Measurements from ENCODE around the gene ELOVL2. TPM values are rescaled to one million over a fixed set of nuclear protein-coding genes. Genes with fewer than 3 reads are reported as not detected.

ELOVL2 gene
- total RNA-seq, 1 experiment from 2014 or later = 12.7 TPM

DNA sequence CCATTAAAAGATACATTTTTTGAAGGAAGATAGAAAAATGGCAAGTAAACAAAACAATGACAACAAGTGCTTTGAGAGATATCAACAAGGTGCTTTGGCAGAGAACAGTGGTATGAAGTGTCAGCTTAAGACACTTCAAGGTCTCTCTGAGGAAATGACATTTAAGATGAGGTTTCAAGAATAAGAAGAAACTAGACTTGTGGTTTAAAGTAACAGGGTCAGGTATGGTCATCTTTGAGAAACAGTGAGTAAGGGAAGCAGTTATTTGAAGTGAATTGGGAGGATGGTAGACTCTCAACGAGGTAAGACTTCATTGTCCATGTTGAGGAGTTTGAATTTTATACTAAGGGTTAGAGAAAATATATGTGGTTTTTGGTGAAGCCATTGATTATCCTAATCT, 79.4 kb downstream of the ELOVL2 start:
- BruUV-seq (replicated peaks) = no TSS peak
- Histone ChIP-seq H3K27ac (ENCODE audit: low read depth, low read length, poor library complexity, severe bottlenecking) (no peak overlapping the region), H3K9me3 (ENCODE audit: low read depth, low read length, poor library complexity, severe bottlenecking) (no peaks in the 10 kb centered on the region), H3K36me3 (ENCODE audit: insufficient read depth, low read length, poor library complexity, severe bottlenecking) (no peaks in the 10 kb centered on the region), H3K27me3 (replicated peaks; ENCODE audit: insufficient read depth, low read depth, low read length, poor library complexity) (no peaks in the 10 kb centered on the region), H3K4me3 (ENCODE audit: low read depth, low read length, poor library complexity, severe bottlenecking) (no peak overlapping the region), H3K4me1 (ENCODE audit: insufficient read depth, low read length, poor library complexity, severe bottlenecking) (no peaks in the 10 kb centered on the region)
- DNase-seq (ENCODE audit: low spot score) = no peak
- ChIA-PET POLR2A (ENCODE audit: low non-redundant PET) (no interaction called here), CTCF (no interaction called here)
- TF ChIP-seq, protein P1, sequence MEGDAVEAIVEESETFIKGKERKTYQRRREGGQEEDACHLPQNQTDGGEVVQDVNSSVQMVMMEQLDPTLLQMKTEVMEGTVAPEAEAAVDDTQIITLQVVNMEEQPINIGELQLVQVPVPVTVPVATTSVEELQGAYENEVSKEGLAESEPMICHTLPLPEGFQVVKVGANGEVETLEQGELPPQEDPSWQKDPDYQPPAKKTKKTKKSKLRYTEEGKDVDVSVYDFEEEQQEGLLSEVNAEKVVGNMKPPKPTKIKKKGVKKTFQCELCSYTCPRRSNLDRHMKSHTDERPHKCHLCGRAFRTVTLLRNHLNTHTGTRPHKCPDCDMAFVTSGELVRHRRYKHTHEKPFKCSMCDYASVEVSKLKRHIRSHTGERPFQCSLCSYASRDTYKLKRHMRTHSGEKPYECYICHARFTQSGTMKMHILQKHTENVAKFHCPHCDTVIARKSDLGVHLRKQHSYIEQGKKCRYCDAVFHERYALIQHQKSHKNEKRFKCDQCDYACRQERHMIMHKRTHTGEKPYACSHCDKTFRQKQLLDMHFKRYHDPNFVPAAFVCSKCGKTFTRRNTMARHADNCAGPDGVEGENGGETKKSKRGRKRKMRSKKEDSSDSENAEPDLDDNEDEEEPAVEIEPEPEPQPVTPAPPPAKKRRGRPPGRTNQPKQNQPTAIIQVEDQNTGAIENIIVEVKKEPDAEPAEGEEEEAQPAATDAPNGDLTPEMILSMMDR (conservative IDR thresholded peaks at IDR 0.05; ENCODE audit: low read depth, low read length) = no peak
- no peak for TF ChIP-seq EZH2 (IDR thresholded peaks at IDR 0.05; ENCODE audit: borderline replicate concordance, low read depth, low read length, poor library complexity, severe bottlenecking)
- intact Hi-C loops (cut with micrococcal nuclease; ENCODE audit: unreplicated experiment) = no loop called here

DNA sequence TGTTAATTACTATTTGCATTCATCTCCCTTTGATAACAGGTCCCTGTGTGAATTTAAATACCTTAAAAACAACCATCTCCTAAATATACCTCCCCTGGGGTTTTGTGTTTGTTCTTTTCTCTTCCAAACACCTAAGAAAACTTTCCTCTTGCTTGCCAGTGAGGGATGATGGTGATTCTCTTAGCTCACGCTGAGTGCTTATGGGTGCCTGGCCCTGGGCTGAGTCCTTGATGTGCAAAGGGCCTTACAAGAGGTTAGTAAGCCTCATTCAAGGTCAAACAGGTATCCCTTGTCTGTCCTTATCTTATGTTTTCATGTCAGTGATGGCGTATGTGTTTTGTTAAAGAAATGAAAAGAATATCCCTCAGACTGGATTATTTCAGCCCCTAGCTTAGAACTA, 81.0 kb downstream of the ELOVL2 start:
- no peak for TF ChIP-seq EZH2 (IDR thresholded peaks at IDR 0.05; ENCODE audit: borderline replicate concordance, low read depth, low read length, poor library complexity, severe bottlenecking)
- DNase-seq (ENCODE audit: low spot score) = no peak
- BruUV-seq (replicated peaks) = no TSS peak
- no peak overlapping the region for H3K4me3 ChIP-seq (ENCODE audit: low read depth, low read length, poor library complexity, severe bottlenecking)
- H3K36me3 ChIP-seq (ENCODE audit: insufficient read depth, low read length, poor library complexity, severe bottlenecking) = no peaks in the 10 kb centered on the region
- no peaks in the 10 kb centered on the region for H3K9me3 ChIP-seq (ENCODE audit: low read depth, low read length, poor library complexity, severe bottlenecking)
- CTCF ChIA-PET = no interaction called here
- H3K27me3 ChIP-seq (replicated peaks; ENCODE audit: insufficient read depth, low read depth, low read length, poor library complexity) = no peaks in the 10 kb centered on the region
- POLR2A ChIA-PET (ENCODE audit: low non-redundant PET) = no interaction called here
- intact Hi-C loops (cut with micrococcal nuclease; ENCODE audit: unreplicated experiment) = no loop called here
- no peak overlapping the region for H3K27ac ChIP-seq (ENCODE audit: low read depth, low read length, poor library complexity, severe bottlenecking)
- H3K4me1 ChIP-seq (ENCODE audit: insufficient read depth, low read length, poor library complexity, severe bottlenecking) = no peaks in the 10 kb centered on the region

DNA sequence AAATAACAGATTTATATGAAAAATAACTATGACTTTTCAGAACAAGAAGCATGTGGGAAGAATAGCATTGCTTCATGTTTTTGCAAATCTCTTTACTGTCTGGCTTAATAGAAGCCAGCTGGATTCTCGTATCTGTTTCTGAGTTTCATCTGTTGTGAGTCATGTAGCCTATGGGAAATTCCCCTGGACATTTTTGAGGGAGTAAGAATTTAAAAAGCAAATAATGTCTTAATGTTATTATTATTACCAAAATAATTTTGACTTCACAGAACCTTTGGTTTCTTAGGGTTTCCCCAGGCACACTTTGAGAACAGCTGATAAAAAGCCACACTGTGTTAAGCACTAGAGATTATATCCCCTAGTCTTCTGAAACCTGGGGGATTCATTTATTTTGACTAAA, 81.4 kb downstream of the ELOVL2 start:
- Histone ChIP-seq H3K27ac (ENCODE audit: low read depth, low read length, poor library complexity, severe bottlenecking) (no peak overlapping the region), H3K4me3 (ENCODE audit: low read depth, low read length, poor library complexity, severe bottlenecking) (no peak overlapping the region), H3K4me1 (ENCODE audit: insufficient read depth, low read length, poor library complexity, severe bottlenecking) (no peaks in the 10 kb centered on the region), H3K27me3 (replicated peaks; ENCODE audit: insufficient read depth, low read depth, low read length, poor library complexity) (no peaks in the 10 kb centered on the region), H3K9me3 (ENCODE audit: low read depth, low read length, poor library complexity, severe bottlenecking) (no peaks in the 10 kb centered on the region), H3K36me3 (ENCODE audit: insufficient read depth, low read length, poor library complexity, severe bottlenecking) (no peaks in the 10 kb centered on the region)
- POLR2A ChIA-PET (ENCODE audit: low non-redundant PET) = no interaction called here
- BruUV-seq (replicated peaks) = no TSS peak
- CTCF ChIA-PET = no interaction called here
- DNase-seq (ENCODE audit: low spot score) = peak; percentile 12
- intact Hi-C loops (cut with micrococcal nuclease; ENCODE audit: unreplicated experiment) = no loop called here
- TF ChIP-seq EZH2 (IDR thresholded peaks at IDR 0.05; ENCODE audit: borderline replicate concordance, low read depth, low read length, poor library complexity, severe bottlenecking) = no peak
- TF ChIP-seq, protein P1 (conservative IDR thresholded peaks at IDR 0.05; ENCODE audit: low read depth, low read length) = no peak

DNA sequence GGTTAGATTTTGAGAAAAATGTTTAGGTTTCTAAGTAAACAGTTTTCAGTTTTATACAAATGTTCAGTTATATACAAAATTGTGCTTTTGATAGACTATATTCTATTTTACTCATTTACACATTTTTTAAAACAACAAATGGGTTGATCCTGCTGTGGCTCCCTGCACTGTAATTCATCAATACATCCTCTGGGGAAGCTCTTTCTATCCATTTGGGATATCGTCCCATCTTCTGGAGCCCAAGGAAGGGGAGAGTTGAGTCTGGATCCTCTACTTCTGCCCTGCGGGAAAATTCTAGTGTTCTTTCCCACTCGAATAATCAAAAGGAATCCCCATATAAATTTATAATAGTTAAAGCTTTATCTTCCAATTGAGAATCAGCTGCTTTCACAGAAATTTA, 82.3 kb downstream of the ELOVL2 start:
- TF ChIP-seq, protein P1 (conservative IDR thresholded peaks at IDR 0.05; ENCODE audit: low read depth, low read length) = no peak
- TF ChIP-seq EZH2 (IDR thresholded peaks at IDR 0.05; ENCODE audit: borderline replicate concordance, low read depth, low read length, poor library complexity, severe bottlenecking) = no peak
- DNase-seq (ENCODE audit: low spot score) = no peak
- no peaks in the 10 kb centered on the region for H3K9me3 ChIP-seq (ENCODE audit: low read depth, low read length, poor library complexity, severe bottlenecking)
- no peaks in the 10 kb centered on the region for H3K27me3 ChIP-seq (replicated peaks; ENCODE audit: insufficient read depth, low read depth, low read length, poor library complexity)
- intact Hi-C loops (cut with micrococcal nuclease; ENCODE audit: unreplicated experiment) = no loop called here
- no peak overlapping the region for H3K27ac ChIP-seq (ENCODE audit: low read depth, low read length, poor library complexity, severe bottlenecking)
- BruUV-seq (replicated peaks) = no TSS peak
- POLR2A ChIA-PET (ENCODE audit: low non-redundant PET) = no interaction called here
- H3K4me1 ChIP-seq (ENCODE audit: insufficient read depth, low read length, poor library complexity, severe bottlenecking) = no peaks in the 10 kb centered on the region
- CTCF ChIA-PET = no interaction called here
- H3K36me3 ChIP-seq (ENCODE audit: insufficient read depth, low read length, poor library complexity, severe bottlenecking) = no peaks in the 10 kb centered on the region
- H3K4me3 ChIP-seq (ENCODE audit: low read depth, low read length, poor library complexity, severe bottlenecking) = no peak overlapping the region
